Stimulated activated CD8-positive, alpha-beta memory T cell treated with anti-CD3 and anti-CD28 coated beads, Interleukin-15, amount 100 ng/mL, for 1 hour (primary cell): ENCODE data around the gene AGXT.
A peak's percentile ranks its signal among the peaks of the same experiment; 100 is the strongest.

Source experiments
- DNase-seq: peaks from one replicate; pipeline ENCODE4 v3.0.0-alpha.2; 2020; ENCODE audit warnings: low read depth

Gene AGXT

DNA sequence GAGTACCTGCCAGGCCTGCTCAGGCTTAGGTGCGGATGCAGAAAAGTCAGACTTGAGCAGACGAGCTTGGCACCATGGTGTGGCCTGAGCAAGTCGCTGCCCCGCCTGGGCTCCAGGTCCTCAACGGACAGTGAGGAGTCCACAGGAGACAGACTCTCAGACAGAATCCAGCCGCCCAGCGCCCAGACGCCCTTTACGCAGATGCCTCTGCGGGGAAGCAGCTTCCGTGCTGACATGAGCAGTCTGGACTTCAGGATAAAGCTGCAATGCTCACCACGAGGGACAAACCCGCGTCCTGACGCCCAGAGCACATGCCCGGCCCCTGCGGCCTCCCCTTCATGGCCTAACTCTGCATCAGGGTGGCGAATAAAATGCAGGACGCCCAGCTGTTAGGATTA lies 30.8 kb downstream of the AGXT start:
- no peak for DNase-seq

DNA sequence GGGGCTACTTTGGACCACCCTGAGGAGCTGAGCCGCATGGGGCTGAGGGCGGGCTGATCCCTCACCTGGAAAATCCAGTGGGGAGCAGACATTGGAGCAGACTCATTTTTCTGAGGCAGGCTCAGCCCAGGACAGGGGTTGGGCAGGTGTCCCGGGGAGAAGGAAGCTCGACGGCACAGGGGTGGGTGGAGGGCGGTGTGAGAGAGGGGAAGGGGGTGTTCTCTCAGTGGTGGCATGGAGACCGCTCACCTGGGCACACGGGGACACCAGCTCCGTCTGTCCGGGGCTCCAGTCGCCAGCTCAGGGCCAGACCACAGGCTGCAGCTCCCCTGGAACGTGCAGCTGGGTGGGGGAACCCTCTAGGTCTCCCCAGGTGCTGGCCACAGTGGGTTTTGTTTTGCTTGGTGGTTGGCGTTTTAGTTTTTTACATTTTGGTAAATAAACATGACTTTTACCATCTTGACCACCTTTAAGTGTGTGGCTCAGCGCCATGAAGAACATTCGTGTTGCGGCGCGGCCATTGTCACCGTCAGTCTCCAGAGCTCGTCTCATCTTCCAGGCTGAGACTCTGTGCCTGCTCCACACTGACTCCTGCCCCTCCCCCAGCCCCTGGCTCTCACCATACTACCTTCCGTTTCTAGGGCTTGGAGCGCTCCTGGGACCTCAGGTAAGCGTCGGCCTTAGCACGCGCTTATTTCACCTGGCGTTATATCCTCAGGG lies 31.7 kb downstream of the AGXT start:
- no peak for DNase-seq

DNA sequence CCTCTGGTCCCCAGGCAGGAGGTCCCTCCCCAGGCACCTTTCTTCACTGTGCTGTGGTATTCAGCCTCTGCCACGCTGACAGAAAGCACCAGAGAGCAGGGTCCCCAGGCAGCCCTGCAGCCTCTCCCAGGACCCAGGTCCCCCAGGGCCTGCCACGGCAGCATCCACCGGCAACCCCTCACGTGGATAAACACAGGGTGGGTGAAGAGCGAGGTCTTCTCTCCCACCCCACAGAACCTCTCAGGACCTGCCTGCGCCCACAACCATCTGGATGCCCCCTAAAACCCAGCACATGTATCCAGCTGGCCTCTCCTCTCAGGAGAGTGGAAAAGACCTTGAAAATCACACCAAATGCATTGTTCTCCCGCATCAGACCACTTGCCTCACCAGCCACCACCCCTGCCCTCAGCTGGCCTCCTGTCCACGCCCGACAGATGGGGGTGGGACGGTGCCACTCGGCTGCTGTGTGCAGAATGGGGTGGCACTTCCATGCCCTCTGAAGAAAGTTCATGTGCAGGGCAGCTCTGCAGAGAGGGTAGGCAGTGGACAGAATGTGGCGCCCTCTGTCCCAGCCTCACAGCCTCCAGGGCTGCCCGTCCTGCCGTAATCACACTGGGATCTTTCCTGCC lies 33.5 kb downstream of the AGXT start:
- DNase-seq = no peak

DNA sequence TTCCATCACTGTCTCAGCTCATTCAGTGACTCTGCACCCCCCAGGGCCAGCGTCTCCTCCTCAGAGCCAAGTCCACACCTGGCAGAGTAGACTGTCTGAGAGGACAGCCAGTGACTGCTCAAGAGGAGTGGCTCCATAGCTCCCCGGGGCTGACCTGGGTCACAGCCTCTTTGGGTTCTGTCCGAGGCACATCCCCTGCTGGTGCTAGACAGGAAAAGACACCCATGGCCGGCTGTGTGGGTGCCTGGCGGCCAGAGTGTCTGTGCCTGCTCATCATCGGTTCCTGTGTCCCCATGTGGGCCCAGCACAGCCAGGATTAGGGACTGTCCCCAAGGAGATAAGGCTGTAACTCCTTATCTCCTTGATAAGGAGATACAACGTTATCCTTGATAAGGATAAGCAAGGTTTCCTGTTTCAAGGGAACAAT lies 34.0 kb downstream of the AGXT start:
- DNase-seq = no peak

DNA sequence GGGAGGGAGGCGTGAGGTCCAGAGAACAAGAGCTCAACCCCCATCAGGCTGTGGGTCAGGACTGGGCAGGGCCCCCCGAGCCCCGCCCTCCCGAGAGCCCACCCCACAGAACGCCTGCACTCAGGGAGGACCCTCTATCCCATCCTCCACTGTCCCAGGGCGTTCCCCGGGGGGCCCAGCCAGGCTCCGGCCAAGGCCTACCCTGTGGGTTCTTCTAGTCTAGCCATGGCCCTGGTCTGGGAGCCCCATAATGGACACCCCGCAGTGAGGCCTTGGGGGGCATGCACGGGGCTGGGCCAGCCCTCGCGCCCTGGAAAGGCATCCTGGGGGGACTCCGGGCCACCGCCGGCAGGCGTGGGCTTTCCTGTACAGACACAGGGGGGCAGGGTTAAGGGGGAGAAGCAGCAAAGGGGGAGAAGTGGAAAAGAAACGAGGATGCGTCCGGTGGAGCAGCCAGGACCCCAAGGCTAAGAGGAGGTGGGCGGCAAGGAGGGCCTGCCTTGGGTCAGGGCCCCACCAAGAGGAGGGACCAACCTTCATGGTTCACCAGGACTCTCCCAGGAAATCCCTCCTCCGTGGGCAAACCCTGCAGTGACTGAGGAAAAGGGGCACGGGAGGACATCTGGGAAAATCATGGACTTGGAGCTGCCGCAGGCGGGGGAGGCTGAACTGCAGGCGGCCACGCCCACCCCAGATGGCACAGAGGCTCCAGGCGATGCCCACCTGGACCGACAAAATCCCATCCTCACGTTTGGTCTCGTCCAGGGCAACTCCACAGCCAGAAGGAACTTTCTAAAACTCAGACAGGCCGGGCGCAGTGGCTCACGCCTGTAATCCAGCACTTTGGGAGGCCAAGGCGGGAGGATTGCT lies 34.8 kb downstream of the AGXT start:
- no peak for DNase-seq

DNA sequence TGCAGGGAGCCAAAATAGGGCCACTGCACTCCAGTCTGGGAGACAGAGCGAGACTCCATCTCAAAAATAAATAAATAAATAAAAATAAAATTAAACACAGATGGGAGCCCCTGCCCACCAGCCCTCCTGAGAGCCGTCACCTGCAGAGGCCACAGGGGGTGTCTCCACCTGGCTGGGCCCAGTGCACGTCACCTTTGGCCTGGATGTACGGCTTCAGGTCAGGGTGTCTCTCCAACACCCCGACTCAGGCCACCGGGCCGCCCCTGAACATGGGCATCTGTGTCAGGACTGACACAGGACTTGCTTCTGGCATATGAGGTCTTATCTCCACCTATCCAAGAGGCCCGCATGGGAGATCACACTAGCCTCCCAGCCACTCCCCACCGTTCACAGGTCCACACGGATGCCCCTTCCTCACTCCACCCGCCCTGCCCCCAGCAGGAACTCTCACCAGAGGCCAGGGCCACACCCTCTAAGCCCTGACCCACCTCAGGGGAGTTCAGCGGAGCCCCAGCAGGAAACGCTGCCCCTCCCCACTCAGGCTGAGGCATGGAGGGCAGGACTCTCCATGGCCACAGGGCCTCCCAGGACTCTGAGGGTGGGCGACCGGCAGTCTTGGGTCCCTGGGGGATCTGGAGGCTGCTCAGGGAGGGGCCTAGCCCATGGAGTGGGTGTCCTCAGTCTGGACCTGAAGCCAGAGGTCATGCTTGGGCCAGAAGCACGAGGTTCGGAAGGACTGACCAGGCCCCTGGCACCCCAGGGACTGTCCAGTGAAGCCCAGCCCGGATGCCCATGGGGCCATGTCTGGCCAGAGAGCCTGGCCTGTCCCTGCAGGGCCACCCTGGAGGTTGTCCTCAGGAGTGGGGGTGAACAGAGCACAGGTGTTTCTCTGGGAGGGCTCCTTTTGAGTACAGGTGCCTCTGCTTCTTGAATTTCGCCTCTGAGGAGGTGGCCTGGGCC lies 35.9 kb downstream of the AGXT start:
- DNase-seq = no peak

DNA sequence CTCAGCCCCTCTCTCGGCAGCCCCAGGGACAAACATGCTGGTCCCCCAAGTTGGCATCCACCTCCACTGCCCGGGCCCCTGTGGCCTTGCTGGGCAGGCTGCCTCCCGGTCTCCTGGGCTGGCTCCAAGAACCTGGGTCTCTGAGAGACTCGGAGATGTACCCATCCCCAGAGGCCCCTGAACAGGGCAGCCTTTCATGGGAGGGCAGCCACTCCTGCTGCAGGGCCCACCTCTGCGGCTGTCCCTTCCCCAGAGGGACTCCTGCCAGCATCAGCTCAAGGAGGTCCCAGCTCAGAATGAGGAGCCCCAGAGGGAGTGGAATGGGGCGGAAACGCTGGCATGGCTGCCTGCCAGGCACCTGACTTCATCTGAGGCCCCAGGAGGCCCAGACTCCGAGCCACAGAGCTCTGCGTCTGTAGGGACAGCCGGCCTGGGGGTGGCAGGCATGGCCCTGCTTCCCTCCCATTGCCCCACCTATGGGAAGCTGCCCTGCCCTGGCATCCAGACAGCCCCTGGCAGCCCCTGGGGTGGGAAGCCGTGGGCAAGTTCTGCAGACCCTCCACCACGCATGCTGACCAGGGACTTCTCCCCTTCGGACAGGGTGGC lies 36.7 kb downstream of the AGXT start:
- no peak for DNase-seq

DNA sequence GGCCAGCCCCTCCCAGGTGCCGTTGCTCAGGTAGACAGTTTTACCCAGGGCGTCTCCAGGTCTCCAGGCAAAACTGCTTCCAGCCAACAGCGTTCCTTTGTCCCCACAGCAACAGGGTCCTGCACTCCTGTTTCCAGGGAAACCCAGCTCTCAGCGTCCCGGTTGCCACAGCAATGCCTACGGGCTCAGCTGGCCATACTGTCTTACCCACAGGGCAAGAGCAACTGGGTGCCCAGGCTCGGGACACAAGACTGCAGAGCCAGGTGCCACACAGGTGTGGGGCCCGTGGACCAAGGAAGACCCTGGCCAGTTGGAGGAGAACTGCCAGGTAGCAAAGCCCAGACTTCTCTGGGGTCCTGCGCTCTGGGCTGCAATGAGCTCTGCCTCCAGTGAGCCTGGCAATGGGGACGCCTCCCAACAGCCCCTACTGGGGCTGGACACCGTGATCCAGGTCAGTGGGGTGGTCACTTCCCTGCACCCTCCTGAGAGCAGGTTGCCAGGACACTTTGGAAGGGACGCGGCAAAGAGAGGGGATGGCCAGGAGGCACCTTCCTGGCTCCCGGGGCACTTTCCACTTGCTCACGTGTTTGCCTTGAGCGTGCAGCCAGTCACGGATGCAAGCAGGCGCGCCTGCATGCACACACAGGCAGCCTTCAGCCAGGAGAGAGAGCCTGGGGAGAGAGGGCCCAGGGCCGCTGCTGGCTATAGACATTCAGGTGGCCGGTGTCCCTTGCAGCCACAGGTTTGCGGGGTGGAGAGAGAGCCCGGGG lies 37.7 kb downstream of the AGXT start, which contains the start of gene CROCC2:
TSS of gene CROCC2 (plus strand) at position 196 of the 770 bp plus-strand sequence. CDS start at position 374, 178 bp downstream.
- DNase-seq = no peak

DNA sequence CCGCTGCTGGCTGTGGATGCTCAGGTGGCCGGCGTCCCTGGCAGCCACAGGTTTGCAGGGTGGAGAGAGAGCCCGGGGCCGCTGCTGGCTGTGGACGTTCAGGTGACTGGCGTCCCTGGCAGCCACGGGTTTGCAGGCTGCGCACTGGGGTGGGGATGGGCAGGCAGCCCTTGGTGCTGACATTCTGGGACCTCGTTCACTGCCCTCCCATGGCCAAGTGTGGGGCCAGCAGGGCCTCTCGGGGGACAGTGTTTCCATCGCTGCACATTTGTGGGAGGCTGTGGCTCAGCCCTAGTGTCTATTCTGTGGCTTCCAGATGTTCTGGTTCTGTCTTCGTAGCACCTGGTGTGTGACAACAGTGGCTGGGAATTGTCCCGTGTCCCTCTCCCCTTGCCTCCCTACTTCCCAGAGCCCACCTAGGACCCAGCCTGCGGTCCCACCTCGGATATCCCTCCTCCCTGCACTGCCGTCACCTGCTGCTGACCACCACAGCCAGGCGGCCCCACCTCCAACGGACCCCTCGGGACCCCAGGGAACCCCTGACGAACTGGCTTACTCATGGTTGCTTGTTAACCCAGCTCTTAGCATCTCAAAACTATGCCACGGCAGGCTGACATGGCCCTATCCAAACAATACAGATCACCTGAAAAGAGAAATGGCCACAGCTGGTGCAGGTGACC lies 38.4 kb downstream of the AGXT start:
- no peak for DNase-seq

DNA sequence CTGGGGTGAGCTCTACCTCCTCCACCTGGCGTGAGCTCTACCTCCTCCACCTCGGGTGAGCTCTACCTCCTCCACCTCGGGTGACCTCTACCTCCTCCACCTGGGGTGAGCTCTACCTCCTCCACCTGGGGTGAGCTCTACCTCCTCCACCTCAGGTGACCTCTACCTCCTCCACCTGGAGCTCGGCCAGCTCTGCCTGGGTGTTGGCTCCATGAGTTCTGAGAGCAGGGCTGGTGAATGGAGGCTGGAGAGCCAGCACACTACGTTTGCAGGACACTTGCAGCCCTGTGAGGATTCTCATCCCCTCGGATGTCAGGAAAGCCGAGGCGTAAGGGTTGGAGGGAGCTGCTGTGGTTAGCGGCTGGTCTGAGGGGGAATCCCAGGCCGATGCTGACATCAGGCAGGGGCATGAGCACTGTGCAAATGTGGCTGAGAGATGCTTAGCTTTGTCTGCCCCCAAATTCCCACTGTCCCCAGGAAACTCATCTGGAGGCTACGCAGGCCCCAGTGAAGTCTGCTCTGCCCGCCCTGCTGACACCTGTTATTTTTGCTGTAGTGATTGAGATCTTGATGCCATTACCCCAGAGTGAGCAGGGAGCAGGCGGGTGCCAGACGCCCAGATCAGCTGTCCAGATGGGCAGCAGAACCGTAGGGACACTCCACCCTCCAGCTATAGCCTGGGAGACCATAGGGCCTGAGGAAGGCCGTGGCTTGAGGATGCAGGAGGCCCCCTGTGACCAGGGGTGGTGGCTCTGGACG lies 40.8 kb downstream of the AGXT start:
- DNase-seq = no peak

DNA sequence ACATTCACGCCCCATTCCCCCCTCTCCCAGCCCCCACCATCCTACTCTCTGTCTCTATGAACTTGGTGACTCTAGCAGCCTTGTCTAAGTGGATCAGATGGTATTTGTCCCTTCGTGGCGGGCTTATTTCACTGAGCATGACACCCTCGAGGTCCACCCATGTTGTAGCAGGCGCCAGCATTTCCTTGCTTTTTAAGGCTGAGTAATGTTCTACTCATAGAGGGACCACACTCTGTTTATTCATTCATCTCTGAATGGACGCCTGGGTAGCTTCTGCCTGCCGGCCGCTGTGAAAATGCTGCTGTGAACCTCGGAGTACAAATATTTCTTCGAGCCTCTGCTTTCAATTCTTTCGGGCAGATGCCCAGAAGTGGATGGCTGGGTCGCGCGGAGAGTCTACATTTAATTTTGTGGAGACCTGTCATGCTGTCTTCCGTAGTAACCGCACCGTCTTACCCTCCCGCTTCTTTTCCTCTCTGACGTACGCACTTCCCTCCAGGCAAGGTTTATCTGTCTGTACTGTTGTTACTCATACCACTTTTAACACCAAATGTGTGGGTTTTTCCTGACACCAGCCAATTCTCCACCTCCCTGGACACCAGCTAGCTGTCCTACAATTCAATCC lies 43.1 kb downstream of the AGXT start:
- no peak for DNase-seq

DNA sequence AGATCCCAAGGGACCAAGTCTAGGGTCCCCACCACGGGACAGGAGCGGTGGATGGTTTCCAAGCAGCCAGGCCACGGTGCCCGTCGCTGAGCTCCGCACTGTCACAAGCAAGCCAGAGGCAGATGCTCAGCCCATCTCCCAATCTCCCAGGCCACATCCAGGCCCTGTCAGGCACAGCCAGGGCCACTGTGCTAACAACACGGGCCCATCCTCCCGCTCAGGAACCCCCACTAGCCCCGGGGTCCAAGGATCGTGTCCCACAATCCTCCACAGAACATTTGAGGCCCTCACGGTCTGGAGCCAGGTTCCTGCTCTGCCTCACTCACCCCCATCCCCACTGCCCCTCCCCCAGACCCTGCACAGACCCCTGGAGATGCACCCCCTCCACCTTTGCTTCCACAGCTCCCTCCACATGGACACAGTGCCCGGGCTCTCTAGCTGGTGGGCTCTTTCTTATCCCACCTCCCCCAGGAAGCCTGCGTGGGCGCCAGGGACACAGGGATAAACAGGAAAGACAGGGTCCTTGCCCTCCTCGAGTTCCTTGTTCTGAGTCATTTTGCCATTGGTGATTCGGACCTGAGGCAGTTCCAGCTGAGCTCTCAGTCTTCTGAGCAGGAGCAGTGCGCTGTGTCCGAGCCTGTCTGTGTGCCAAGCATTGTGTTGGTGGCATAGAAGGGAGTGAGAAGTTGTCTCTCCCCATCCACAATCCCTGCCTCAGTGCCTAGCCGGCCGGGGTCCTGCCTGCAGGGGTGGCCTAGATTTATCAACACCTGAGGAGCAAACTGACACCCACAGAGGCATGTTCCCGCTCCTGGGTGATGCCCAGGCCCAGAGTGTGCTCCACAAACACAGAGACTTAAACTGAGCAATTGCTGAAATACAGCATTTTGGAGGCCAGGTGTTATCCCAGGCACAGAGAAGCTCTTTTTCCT lies 44.5 kb downstream of the AGXT start:
- DNase-seq = no peak

DNA sequence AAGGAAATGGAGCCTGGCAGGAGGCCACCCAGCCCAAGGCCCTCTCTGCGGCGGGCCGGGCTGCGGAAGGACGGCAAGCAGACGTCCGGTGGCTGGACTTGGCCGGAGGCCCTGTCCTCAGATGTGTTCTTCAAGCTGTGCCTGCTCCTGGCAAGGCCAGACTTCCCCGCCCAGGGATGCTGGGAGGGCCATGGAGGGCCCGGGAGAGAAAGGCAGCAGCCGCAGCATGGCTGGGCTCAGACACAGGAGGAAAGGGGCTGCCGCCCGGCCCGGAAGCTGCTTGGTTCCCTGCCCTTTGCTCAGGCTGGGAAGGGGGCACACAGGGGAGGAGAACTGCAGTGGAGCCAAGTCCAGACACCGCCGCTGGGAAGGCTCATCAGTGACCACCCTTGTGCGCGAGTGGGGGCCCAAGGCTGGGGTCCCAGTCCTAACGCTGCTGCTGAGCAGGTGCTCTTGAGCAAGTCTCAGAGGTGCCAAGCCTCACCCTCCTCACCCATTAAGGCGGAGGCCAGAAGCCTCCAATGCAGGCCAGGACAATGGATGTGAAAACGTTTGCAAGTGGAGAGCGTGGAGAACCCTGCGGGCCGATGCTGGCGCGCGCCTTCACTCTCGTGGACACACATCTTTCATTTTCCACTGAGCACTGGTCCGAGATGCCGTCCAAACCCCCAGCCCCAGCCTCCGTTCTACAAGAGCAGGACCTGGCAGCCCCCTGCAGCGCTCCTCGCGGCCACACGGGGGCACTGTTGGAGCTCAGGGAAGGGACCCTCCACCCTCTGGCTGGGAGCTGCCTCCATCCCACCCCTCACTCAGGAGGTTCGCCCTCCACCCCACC lies 45.4 kb downstream of the AGXT start:
- peak; percentile 46 for DNase-seq

DNA sequence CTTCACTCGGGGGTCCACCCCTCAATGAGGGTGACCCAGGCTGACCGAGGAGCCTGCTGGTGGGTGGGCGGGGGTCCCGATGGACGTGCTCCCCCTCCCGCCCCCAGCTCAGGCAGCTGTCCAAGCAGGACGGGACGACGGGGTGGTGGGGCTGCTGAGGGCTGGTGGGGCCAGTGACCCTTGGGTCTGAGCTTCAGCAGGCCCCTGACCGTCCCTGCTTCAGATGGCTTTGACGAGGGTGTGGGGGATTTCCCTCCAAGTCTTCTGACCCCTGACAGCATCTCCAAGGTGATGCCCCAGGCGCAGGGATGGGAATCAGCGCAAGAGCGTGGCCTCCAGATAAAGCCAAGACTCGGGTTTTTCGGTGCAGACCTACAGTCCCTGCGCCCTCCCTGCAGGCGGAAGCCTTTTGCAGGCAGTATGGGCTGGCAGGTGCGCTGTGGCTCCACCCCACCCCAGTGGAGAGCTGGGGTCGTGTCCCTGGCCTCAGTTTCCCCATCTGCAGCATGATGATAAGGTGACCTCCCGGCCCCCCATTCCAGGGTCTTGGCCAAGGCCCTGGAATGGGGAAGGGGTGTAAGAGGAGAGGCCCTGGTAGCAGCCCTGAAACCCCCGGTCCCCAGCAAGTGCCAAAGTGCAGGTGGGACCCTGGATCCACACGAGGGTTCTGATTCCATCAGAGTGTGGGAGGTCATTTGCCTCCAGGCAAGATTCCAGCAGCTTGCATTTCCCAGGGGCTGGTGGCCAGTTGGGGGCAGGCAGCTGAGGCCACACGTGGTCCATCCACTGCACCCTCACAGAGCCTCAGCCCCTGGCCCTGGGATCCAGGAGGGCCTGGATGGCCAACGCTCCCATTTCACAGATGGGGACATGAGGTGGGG lies 46.3 kb downstream of the AGXT start:
- no peak for DNase-seq

DNA sequence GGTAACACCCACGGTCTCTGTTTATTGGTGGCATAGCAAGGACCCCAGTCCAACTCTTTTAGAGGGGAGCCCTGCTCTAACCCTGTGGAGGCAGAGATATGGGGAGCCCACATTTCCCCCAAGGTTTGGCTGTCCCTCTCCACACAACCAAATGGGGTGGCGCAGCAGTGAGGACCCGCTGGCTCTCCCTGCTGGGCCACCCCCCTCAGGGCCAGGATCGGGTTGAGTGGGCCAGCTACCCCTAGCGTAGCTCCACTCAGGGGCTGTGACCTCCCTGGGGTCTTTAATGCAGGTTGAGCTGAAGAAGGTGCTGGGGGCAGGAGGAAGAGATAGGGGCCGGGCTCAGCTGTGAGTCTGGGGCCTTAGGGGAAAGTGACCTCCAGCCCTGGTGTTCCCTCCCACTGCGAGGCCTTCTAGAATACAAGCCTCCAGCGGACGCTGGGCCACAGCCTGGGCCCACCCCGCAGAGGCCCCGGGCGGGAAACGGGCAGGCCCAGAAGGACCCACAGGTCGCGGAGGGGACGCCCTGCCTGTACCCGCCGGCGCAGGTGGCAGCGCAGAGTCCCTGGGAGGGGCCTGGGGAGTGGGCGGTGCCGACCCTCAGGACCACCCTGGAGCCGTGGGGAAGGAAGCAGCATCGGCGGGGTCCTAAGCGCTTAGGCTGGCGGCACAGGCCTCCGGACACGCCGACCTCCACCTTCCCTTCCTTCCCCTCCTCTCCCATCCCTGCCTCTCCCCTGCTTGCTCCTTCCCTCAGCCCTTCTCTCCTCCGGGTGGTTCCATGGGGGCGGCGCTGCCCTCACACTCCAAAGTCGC lies 47.1 kb downstream of the AGXT start:
- no peak for DNase-seq
